ENCODE results near the gene RASL12.
"Not testable (repeated sequence)": the region's sequence is repeated elsewhere in the genome, so short reads cannot be mapped to it uniquely, and the experiment has no call there.

RASL12 gene, protein sequence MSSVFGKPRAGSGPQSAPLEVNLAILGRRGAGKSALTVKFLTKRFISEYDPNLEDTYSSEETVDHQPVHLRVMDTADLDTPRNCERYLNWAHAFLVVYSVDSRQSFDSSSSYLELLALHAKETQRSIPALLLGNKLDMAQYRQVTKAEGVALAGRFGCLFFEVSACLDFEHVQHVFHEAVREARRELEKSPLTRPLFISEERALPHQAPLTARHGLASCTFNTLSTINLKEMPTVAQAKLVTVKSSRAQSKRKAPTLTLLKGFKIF
- 0 to 0.12 (median 0) reads per million in 9 experiments for total RNA-seq

GRCh38 chr15:65067645-65068402 is at the start of gene RASL12:
RASL12 (minus strand) TSS chr15:65067991; CDS start chr15:65067835, 156 bp downstream.
- H3K9me3 Mint-ChIP-seq, result no peaks in the 10 kb centered on the region
- peaks cover 6 to 8% of the 10 kb centered on the region in 2 donors for H3K4me1 Mint-ChIP-seq (ENCODE audit: low read depth in 2 of 2)
- H3K27ac Mint-ChIP-seq, result no peak within 1 kb of the TSS
- no peak for DNase-seq
- peak within 1 kb of the TSS; percentile 43 to 64 for H3K4me3 Mint-ChIP-seq
- no peak for ATAC-seq (replicated peaks)
- peaks cover 36 to 64% of the 10 kb centered on the region in 2 donors for H3K27me3 Mint-ChIP-seq
- peaks cover 5% of the 10 kb centered on the region for H3K36me3 Mint-ChIP-seq (ENCODE audit: insufficient read depth)

DNA sequence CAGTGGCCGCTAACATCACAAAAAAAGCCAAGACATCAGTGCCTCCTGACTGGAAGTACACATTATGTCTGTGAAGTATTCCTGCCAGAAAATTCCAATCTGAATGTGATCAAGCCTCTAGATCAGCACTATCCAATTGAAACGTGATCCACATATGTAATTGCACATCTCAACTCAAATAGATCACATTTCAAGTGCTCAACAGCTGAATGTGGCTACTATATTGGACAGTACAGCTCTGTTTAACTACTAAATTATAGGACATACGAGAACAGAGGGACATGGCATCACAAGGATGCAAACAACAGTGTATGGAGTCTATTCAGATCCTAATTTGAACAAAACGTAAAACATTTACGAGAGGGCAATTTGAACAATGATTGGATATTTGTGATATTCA is 47.8 kb upstream of the RASL12 start:
- no peaks in the 10 kb centered on the region for H3K9me3 Mint-ChIP-seq
- H3K4me3 Mint-ChIP-seq, result no peak overlapping the region
- DNase-seq (no peak), ATAC-seq (replicated peaks) (no peak)
- peaks cover 58% of the 10 kb centered on the region for H3K36me3 Mint-ChIP-seq (ENCODE audit: insufficient read depth)
- H3K27ac Mint-ChIP-seq, result no peak overlapping the region
- no peaks in the 10 kb centered on the region for H3K27me3 Mint-ChIP-seq
- H3K4me1 Mint-ChIP-seq (ENCODE audit: low read depth in 2 of 2), result peaks cover 3 to 19% of the 10 kb centered on the region in 2 donors

GRCh38 chr15:65115086-65115485 is 47.3 kb upstream of the RASL12 start, which contains the start of gene UBAP1L:
UBAP1L (minus strand) TSS chr15:65115200; CDS start chr15:65106215, 8,985 bp downstream.
- DNase-seq (no peak), ATAC-seq (replicated peaks) (no peak)
- H3K4me1 Mint-ChIP-seq (ENCODE audit: low read depth in 2 of 2), result peaks cover 3 to 19% of the 10 kb centered on the region in 2 donors
- no peaks in the 10 kb centered on the region for H3K9me3 Mint-ChIP-seq
- H3K27ac Mint-ChIP-seq, result peak within 1 kb of the TSS in 1 of 2 donors; percentile 84
- H3K27me3 Mint-ChIP-seq, result no peaks in the 10 kb centered on the region
- peaks cover 55% of the 10 kb centered on the region for H3K36me3 Mint-ChIP-seq (ENCODE audit: insufficient read depth)
- H3K4me3 Mint-ChIP-seq, result no peak within 1 kb of the TSS

GRCh38 chr15:65110676-65111292 is 43.0 kb upstream of the RASL12 start:
- ATAC-seq (replicated peaks), result no peak
- peaks cover 32% of the 10 kb centered on the region for H3K36me3 Mint-ChIP-seq (ENCODE audit: insufficient read depth)
- H3K4me3 Mint-ChIP-seq, result no peak overlapping the region
- H3K27ac Mint-ChIP-seq, result no peak overlapping the region
- peaks cover 0 to 9% of the 10 kb centered on the region in 2 donors for H3K4me1 Mint-ChIP-seq (ENCODE audit: low read depth in 2 of 2)
- no peaks in the 10 kb centered on the region for H3K9me3 Mint-ChIP-seq
- DNase-seq, result no peak
- no peaks in the 10 kb centered on the region for H3K27me3 Mint-ChIP-seq

GRCh38 chr15:65106011-65106590 is 38.3 kb upstream of the RASL12 start:
- Mint-ChIP-seq H3K4me3 (no peak overlapping the region), H3K27ac (peak overlapping the region in 1 of 2 donors; percentile 68), H3K9me3 (no peaks in the 10 kb centered on the region), H3K27me3 (no peaks in the 10 kb centered on the region), H3K36me3 (ENCODE audit: insufficient read depth) (peaks cover 30% of the 10 kb centered on the region), H3K4me1 (ENCODE audit: low read depth in 2 of 2) (peaks cover 5 to 9% of the 10 kb centered on the region in 2 donors)
- no peak for ATAC-seq (replicated peaks)
- DNase-seq, result no peak

- H3K36me3 Mint-ChIP-seq (ENCODE audit: insufficient read depth), result peaks cover 31% of the 10 kb centered on the region
- H3K27ac Mint-ChIP-seq, result peak overlapping the region in 1 of 2 donors; percentile 49
- peaks cover 5 to 9% of the 10 kb centered on the region in 2 donors for H3K4me1 Mint-ChIP-seq (ENCODE audit: low read depth in 2 of 2)
- DNase-seq (no peak), ATAC-seq (replicated peaks) (no peak)
- no peaks in the 10 kb centered on the region for H3K27me3 Mint-ChIP-seq
- no peak overlapping the region for H3K4me3 Mint-ChIP-seq
- H3K9me3 Mint-ChIP-seq, result no peaks in the 10 kb centered on the region
Observed at GRCh38 chr15:65105038-65105437, 37.2 kb upstream of the RASL12 start.

DNA sequence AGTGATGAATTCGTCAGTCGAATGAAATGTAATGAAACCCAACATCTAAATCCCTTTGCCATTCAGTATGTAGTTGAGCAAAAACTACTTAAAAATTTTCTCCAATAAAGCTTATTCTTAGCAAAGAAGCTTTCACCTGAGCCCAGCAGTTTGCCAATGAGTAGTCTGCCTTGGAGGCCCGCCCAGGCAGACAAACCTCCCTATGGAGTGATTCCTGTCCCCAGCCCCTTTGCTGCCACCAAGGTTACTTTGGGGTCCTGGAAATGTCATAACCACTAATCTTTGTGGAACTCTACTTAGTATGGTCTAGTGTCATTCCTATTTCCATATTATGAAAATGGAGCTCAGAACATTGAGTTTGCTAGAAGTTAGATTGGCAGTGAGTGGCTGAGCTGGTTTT is 35.1 kb upstream of the RASL12 start:
- no peak for ATAC-seq (replicated peaks)
- no peak for DNase-seq
- H3K27ac Mint-ChIP-seq, result no peak overlapping the region
- H3K27me3 Mint-ChIP-seq, result no peaks in the 10 kb centered on the region
- H3K9me3 Mint-ChIP-seq, result no peaks in the 10 kb centered on the region
- H3K36me3 Mint-ChIP-seq (ENCODE audit: insufficient read depth), result peaks cover 34% of the 10 kb centered on the region
- H3K4me3 Mint-ChIP-seq, result no peak overlapping the region
- H3K4me1 Mint-ChIP-seq (ENCODE audit: low read depth in 2 of 2), result peaks cover 5 to 9% of the 10 kb centered on the region in 2 donors

DNA sequence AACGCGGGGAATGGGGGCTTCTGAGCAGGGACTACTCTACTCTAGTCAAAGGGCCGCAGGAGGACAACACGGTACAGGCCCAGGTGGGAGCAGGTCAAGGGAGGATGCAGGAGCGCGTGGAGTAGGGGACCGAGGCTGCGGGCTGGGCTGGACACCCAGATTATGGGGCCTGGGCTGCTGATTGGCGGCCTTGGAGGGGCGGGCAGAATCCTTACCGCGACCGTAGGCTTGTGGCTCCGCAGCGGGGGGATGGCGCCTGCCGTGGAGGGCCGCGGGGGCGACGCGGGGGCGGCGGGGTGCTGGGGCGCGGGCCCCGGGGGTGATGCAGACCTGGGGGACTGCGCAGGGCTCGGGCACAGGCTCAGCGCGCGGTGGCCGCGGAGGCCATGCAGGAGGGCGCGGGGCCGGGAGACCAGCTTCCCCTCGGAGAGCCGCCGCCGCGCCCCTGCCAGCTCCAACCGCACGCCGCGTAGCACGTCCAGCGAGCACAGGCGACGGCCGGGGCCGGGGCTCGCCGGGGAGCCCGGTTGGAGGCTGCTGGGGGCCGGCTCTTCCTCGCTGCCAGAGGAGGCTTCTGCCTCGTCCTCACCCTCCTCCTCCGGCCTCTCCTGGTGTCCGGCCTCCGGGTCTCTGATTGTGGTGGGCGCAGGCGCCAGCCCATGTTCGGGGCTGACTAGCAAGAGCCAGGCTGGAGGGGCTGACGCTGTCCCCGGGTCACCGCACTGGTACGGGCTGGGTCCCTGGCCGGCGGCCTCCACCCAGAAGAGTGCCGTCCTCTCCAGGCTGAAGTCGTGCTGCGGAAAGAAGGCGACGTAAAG is 34.3 kb upstream of the RASL12 start:
- Mint-ChIP-seq H3K36me3 (ENCODE audit: insufficient read depth) (peaks cover 32% of the 10 kb centered on the region), H3K27me3 (no peaks in the 10 kb centered on the region), H3K4me3 (no peak overlapping the region), H3K27ac (peak overlapping the region in 1 of 2 donors; percentile 78), H3K4me1 (ENCODE audit: low read depth in 2 of 2) (peaks cover 5 to 9% of the 10 kb centered on the region in 2 donors), H3K9me3 (no peaks in the 10 kb centered on the region)
- ATAC-seq (replicated peaks), result no peak
- no peak for DNase-seq

DNA sequence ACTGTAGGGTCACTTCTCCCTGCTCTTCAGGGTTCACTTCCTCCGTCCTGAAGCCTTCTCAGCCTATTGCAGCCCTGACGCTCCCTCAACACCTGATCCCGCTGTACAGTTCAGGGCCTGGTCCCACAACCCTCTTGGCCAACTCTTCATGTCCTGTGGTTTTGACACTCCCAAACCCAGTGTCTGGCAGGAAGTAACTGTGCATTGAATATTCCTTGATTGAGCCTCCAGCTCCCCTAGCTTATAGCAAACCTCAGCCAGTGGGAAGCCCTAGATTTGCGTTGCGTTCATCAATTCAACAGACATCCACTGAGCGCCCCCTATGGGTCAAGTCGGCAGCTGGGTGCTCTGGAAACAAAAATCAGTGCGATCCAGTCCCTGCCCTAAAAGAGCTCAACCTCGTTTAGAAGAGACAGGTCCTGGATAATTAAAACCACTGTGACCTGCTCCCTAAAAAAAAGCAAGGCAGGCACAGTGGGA is 33.7 kb upstream of the RASL12 start:
- peaks cover 5 to 9% of the 10 kb centered on the region in 2 donors for H3K4me1 Mint-ChIP-seq (ENCODE audit: low read depth in 2 of 2)
- H3K9me3 Mint-ChIP-seq, result no peaks in the 10 kb centered on the region
- DNase-seq, result peak; percentile 17 to 28 (median 23)
- H3K27me3 Mint-ChIP-seq, result no peaks in the 10 kb centered on the region
- no peak overlapping the region for H3K4me3 Mint-ChIP-seq
- no peak for ATAC-seq (replicated peaks)
- peaks cover 32% of the 10 kb centered on the region for H3K36me3 Mint-ChIP-seq (ENCODE audit: insufficient read depth)
- peak overlapping the region; percentile 49 to 78 for H3K27ac Mint-ChIP-seq

GRCh38 chr15:65100442-65100841 is 32.7 kb upstream of the RASL12 start:
- no peak for ATAC-seq (replicated peaks)
- no peak overlapping the region for H3K27ac Mint-ChIP-seq

GRCh38 chr15:65099801-65100200 is 32.0 kb upstream of the RASL12 start:
- not testable (repeated sequence) for DNase-seq; H3K27ac Mint-ChIP-seq; H3K27me3 Mint-ChIP-seq; H3K9me3 Mint-ChIP-seq; ATAC-seq (replicated peaks); H3K4me3 Mint-ChIP-seq; H3K4me1 Mint-ChIP-seq (ENCODE audit: low read depth in 2 of 2)
- peaks cover 27% of the 10 kb centered on the region for H3K36me3 Mint-ChIP-seq (ENCODE audit: insufficient read depth)

More at GRCh38 chr15:65100442-65100841, 32.7 kb upstream of the RASL12 start:
- peaks cover 27% of the 10 kb centered on the region for H3K36me3 Mint-ChIP-seq (ENCODE audit: insufficient read depth)
- no peak for DNase-seq
- no peaks in the 10 kb centered on the region for H3K9me3 Mint-ChIP-seq
- H3K4me1 Mint-ChIP-seq (ENCODE audit: low read depth in 2 of 2), result peaks cover 5 to 9% of the 10 kb centered on the region in 2 donors
- no peak overlapping the region for H3K4me3 Mint-ChIP-seq
- H3K27me3 Mint-ChIP-seq, result no peaks in the 10 kb centered on the region

DNA sequence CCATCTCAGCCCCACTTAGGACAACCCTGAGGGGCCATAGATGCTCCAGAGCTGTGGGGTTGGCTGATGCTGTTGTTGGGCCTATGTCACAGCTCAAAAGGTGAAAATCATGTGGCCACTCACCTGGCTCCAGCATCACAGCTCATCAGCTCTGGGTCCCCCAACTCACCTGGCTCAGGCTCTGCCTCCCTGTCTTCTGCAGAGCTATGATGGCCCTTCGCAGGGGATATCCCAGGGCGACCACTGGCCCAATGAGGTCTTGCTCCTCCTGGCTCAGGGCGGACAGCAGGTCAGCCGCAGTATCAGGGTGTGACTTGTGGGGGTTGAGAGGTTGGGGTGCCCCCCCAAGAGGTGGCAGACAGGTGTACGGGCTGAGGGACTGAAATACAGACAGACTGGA is 31.5 kb upstream of the RASL12 start:
- Mint-ChIP-seq H3K9me3 (no peaks in the 10 kb centered on the region), H3K4me3 (no peak overlapping the region), H3K36me3 (ENCODE audit: insufficient read depth) (peaks cover 23% of the 10 kb centered on the region), H3K27ac (no peak overlapping the region), H3K27me3 (no peaks in the 10 kb centered on the region), H3K4me1 (ENCODE audit: low read depth in 2 of 2) (peaks cover 7 to 9% of the 10 kb centered on the region in 2 donors)
- DNase-seq, result no peak
- no peak for ATAC-seq (replicated peaks)

Measured in effector memory CD8-positive, alpha-beta T cell (primary cell).